Aorta (tissue), 5 donors: Measurements from ENCODE around the gene VPS37C. TPM values are rescaled to one million over a fixed set of nuclear protein-coding genes. Genes with fewer than 3 reads are reported as not detected.
"Not testable (repeated sequence)": the region's sequence is repeated elsewhere in the genome, so short reads cannot be mapped to it uniquely, and the experiment has no call there.

Source experiments
- ATAC-seq: fragments of 200-7000 bp; cut with Tn5 transposase; one replicate; pipeline ENCODE4 v1.9.1; 2022; ENCODE audit warnings: moderate library complexity; ENCODE audit not compliant: low FRiP score
- DNase-seq, 2 donors: peaks; one replicate each; pipeline ENCODE4 v3.0.0-alpha.2; 2020
- H3K27ac ChIP-seq, 2 donors: one replicate each; pipeline ENCODE4 v1.5.1; 2013; ENCODE audit warnings: low read length in 2 of 2, mild to moderate bottlenecking in 2 of 2, moderate library complexity in 2 of 2, control low read depth in 1 of 2, inconsistent platforms in 1 of 2, low read depth in 1 of 2
- H3K27me3 ChIP-seq, 2 donors: one replicate each; pipeline ENCODE4 v1.6.1; 2013; ENCODE audit warnings: control low read depth in 1 of 2, low read length in 1 of 2, mild to moderate bottlenecking in 1 of 2, moderate library complexity in 1 of 2; ENCODE audit not compliant: insufficient read depth in 2 of 2, control insufficient read depth in 1 of 2
- H3K36me3 ChIP-seq, 2 donors: one replicate each; pipeline ENCODE4 v1.6.1; 2013; ENCODE audit warnings: control low read depth in 1 of 2, low read length in 1 of 2, mild to moderate bottlenecking in 1 of 2; ENCODE audit not compliant: insufficient read depth in 2 of 2, control insufficient read depth in 1 of 2
- H3K4me1 ChIP-seq, 2 donors: one replicate each; pipeline ENCODE4 v1.6.1; 2013; ENCODE audit warnings: low read length in 2 of 2, control low read depth in 1 of 2, mild to moderate bottlenecking in 1 of 2, moderate library complexity in 1 of 2; ENCODE audit not compliant: insufficient read depth in 2 of 2, control insufficient read depth in 1 of 2
- H3K4me3 ChIP-seq, 2 donors: one replicate each; pipeline ENCODE4 v1.5.1; 2013; ENCODE audit warnings: low read length in 2 of 2, control low read depth in 1 of 2, mild to moderate bottlenecking in 1 of 2
- H3K9me3 ChIP-seq: one replicate; pipeline ENCODE4 v1.6.1; 2013; ENCODE audit warnings: mild to moderate bottlenecking, low read length; ENCODE audit not compliant: control insufficient read depth
- WGBS, 2 donors: extraction: QIAGEN DNeasy Blood & Tissue Kit; methylation state at CpG; one replicate each; pipeline ENCODE4 v1.1.7; 2013; 5-methylcytosine and 5-hydroxymethylcytosine counted together
- intact Hi-C, 2 donors: fragments of 100-400 bp; cut with DNase I; formaldehyde crosslinking; loops; one replicate each; pipeline versions ENCODE4 v1.14.2 to v1.15.0; 2022
- polyA plus RNA-seq, 2 donors: library from polyadenylated mRNA; stranded (reverse); fragments of 200-250 nt; gene quantifications; one replicate each; pipeline ENCODE4 v1.2.3, GENCODE V29; 2013
- total RNA-seq, 2 donors: library from RNA; stranded (reverse); fragmentation: NEBNext Ultra II Directional; extraction: Animal tissue kit (Norgen Biotek cat#: 25700); gene quantifications; one replicate each; pipeline ENCODE4 v1.2.1, GENCODE V29; 2021
- donor health status: healthy with polysubstance abuse.
- donor health status: Bipolar disorder and iron deficiency.
- donor health status: DM: no; HTN: no; CAD: no.
- donor health status: DM: no; HTN: no; CAD: no.
- donor health status: DM: yes; HTN: yes; CAD: no.

Gene VPS37C
- total and polyA plus RNA-seq, 4 donors: 12.7 to 39.9 (median 21.9) TPM

DNA sequence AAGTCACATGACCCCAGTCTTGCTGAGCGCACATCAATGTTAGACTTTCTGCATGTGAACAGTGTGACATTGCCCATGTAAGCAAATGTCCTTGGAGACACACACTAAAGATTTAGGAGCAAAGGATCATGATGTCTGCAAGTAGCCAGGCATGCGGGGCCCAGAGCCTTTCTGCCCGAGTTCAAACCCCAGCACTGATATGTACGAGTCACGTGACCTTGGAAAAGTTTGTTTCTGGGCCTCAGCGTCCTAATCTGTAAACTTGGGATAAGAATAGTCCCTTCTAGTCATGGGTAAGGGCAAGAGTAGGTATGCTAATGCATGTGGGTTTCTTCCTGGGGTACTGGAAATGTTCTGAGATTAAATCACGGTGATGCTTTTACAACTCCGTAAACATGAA is 25.3 kb upstream of the VPS37C start:
- Histone ChIP-seq H3K4me3 (no peak overlapping the region), H3K9me3 (no peaks in the 10 kb centered on the region), H3K27ac (no peak overlapping the region), H3K36me3 (no peaks in the 10 kb centered on the region), H3K27me3 (no peaks in the 10 kb centered on the region), H3K4me1 (no peaks in the 10 kb centered on the region)
- intact Hi-C loops: loop anchor here (2.0 to 5.0 kb wide), 3 partner anchors 54 to 354 kb away; no protein-coding TSS in a partner anchor
- DNase-seq (no peak), ATAC-seq (no peak)
- 86% methylated on average over 8 of the region's 8 CpGs for WGBS, 2 donors

DNA sequence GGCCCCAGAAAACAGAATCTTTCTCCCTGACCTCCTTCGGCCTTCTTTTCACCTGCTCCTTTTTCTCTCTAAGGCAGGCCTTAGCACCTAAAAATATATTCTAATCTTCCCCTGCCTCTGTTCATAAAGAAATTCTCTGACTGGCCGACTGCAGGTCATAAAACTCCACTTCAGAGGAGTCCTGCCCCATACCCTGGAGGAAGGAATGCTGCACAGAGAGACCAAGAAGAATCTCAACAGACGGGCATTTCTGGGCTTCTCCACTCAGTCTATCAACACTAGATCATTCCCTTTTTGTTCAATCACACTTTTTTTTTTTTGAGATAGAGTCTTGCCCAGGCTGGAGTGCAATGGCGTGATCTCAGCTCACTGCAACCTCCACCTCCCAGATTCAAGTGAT is 22.4 kb upstream of the VPS37C start:
- DNase-seq (no peak), ATAC-seq (no peak)
- H3K27me3 ChIP-seq: no peaks in the 10 kb centered on the region
- H3K4me1 ChIP-seq: no peaks in the 10 kb centered on the region
- WGBS, 2 donors: 80 to 81% methylated on average over 4 of the region's 4 CpGs
- no peaks in the 10 kb centered on the region for H3K36me3 ChIP-seq
- no peaks in the 10 kb centered on the region for H3K9me3 ChIP-seq
- H3K27ac ChIP-seq: no peak overlapping the region
- no peak overlapping the region for H3K4me3 ChIP-seq
- intact Hi-C loops: loop anchor here in 1 of 2 donors (2.0 kb wide), 1 partner anchor 353 kb away; no protein-coding TSS in a partner anchor

DNA sequence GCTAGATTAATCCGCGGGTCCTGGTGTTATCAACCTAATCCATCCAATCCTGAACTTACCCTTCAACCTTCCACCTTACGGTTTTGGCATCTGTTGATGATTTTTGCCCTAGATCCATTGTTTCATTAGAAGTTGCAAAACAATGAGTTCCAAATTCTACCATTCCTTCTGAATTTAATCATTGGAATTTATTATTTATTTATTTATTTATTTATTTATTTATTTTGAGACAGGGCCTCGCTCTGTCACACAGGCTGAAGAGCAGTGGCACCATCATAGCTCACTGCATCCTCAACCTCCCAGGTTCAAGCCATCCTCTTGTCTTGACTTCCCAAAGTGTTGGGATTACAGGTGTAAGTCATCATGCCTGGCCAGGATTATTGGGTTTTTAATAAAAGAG is 20.3 kb upstream of the VPS37C start:
- no peak for ATAC-seq
- Histone ChIP-seq H3K36me3 (no peaks in the 10 kb centered on the region), H3K4me3 (no peak overlapping the region), H3K27me3 (no peaks in the 10 kb centered on the region), H3K4me1 (no peaks in the 10 kb centered on the region), H3K27ac (no peak overlapping the region), H3K9me3 (no peaks in the 10 kb centered on the region)
- intact Hi-C loops: no loop called here
- DNase-seq: no peak
- 92 to 93% methylated on average over 4 of the region's 4 CpGs for WGBS, 2 donors

DNA sequence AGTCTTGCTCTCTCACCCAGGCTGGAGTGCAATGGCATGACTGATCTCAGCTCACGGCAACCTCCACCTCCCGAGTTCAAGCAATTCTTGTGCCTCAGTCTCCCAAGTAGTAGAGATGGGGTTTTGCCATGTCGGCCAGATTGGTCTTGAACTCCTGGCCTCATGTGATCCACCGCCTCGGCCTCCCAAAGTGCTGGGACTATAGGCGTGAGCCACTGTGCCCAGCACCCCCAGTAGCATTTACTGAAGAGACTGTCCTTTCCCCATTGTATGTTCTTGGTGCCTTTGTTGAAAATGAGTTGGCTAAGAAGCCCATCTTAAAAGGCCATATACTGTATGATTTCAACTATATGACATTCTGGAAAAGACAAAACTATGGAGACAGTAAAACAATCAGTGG is 19.0 kb upstream of the VPS37C start:
- H3K4me1 ChIP-seq, H3K27me3 ChIP-seq, H3K9me3 ChIP-seq, H3K4me3 ChIP-seq, DNase-seq, H3K27ac ChIP-seq, intact Hi-C loops, ATAC-seq, H3K36me3 ChIP-seq: not testable (repeated sequence)
- WGBS, 2 donors: 92 to 94% methylated on average over 6 of the region's 6 CpGs

DNA sequence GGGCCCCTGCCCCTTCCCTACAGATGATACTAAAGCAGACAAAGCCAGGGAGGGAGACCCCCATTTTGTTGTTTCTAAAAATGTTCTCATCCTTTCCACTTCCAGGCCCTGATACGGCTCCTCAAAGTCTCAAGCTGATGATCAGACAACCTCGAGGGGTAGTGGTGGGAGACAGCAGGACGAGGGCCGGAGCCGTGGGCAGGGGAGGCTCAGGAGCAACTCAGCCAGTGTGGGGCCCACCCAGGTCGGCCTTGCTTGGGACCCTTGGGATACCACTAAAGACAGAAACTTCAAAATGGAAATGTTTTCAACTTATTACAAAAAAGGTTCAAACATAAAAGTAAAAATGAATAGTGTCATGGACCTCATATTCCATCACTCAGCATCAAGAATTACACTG is 15.2 kb upstream of the VPS37C start:
- Histone ChIP-seq H3K4me1 (no peaks in the 10 kb centered on the region), H3K27me3 (no peaks in the 10 kb centered on the region), H3K27ac (no peak overlapping the region), H3K36me3 (no peaks in the 10 kb centered on the region), H3K9me3 (peaks cover 1% of the 10 kb centered on the region), H3K4me3 (no peak overlapping the region)
- intact Hi-C loops: no loop called here
- DNase-seq: no peak
- 58 to 64% methylated on average over 6 of the region's 6 CpGs for WGBS, 2 donors
- no peak for ATAC-seq

DNA sequence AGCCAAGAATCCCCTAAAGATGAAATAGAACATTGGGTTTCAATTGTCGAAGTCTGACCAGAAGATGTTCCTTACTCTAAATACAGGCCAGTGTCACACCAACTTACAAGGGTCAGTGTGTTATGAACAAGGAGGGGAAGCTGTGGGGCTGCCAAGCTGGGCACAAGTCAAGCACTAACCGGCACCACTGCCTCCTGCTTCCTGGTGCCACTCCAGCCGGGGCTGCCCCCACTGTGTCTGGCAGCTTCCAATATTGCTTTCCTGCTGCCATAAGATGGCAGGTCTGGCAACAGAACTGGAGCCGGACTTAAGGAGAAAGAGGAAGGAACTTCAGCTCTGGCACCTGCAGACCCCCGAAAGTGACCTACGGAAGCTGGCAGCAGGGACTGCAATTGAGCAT is 13.7 kb upstream of the VPS37C start:
- 71 to 75% methylated on average over 6 of the region's 6 CpGs for WGBS, 2 donors
- H3K9me3 ChIP-seq: peaks cover 1% of the 10 kb centered on the region
- no peaks in the 10 kb centered on the region for H3K4me1 ChIP-seq
- H3K4me3 ChIP-seq: no peak overlapping the region
- H3K36me3 ChIP-seq: no peaks in the 10 kb centered on the region
- intact Hi-C loops: no loop called here
- no peak for ATAC-seq
- no peaks in the 10 kb centered on the region for H3K27me3 ChIP-seq
- H3K27ac ChIP-seq: no peak overlapping the region
- no peak for DNase-seq

DNA sequence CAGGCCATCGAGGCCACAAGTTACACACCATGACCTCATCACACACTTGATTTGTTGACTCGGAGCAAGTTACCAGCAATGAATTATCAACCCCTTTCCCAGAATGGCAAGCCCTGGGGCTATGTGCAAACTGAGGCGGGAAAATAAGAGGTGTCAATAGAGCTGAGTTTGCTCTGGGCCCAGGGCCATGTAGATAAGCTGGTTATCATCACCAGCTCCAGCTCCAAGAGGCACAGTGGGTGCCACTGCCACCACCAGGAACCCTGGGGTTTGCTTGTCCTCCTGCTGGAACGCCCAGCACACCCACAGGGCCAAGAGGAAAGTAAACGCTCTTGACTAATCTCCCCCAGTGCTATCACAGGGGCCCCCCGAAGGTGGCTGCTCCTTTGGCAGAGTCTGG is 13.0 kb upstream of the VPS37C start:
- WGBS, 2 donors: 67 to 71% methylated on average over 6 of the region's 6 CpGs
- Histone ChIP-seq H3K36me3 (no peaks in the 10 kb centered on the region), H3K4me3 (no peak overlapping the region), H3K27me3 (no peaks in the 10 kb centered on the region), H3K27ac (no peak overlapping the region), H3K9me3 (peaks cover 1% of the 10 kb centered on the region), H3K4me1 (no peaks in the 10 kb centered on the region)
- DNase-seq (no peak), ATAC-seq (no peak)
- intact Hi-C loops: no loop called here

DNA sequence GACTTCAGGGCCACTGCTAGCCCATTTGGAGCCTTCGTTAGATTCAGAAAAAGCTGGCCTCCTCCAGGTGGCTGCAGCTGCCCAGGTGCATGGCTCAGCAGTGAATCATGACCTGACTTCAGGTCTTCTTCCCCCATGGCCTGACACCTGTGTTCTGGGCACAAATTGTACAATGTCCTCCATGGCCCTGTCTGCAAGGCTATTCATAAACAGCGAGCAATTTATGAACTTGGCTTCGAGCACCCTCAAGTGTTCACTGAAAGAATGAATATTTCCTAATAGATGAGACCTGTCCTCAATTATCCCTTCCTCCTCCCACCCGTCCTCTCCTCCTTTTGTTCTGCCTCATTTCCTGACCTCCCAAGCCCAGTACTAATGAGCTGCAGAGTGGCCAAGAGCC is 12.2 kb upstream of the VPS37C start:
- 75 to 77% methylated on average over 4 of the region's 4 CpGs for WGBS, 2 donors
- Histone ChIP-seq H3K27me3 (no peaks in the 10 kb centered on the region), H3K4me3 (no peak overlapping the region), H3K9me3 (peaks cover 1% of the 10 kb centered on the region), H3K27ac (no peak overlapping the region), H3K4me1 (no peaks in the 10 kb centered on the region), H3K36me3 (no peaks in the 10 kb centered on the region)
- ATAC-seq: no peak
- no peak for DNase-seq
- intact Hi-C loops: no loop called here

DNA sequence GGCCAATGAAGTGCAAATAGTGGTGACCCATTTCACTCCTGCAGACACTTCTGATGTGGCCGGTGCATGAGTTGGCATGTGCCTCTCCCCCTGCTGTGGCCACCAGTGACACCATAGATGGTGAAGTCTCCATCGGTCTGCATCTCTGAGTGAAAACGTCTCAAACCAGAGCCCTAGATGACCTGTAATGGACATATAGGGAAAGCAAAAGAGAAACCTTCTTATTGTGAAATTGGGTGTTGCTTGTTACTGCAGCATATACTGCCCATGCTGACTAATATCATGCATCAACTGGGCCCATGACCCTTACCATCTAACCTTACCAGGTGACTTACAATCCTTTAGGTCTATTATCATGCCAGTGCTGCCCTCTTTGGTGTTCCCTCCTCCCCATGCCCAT is 11.7 kb upstream of the VPS37C start:
- peaks cover 1% of the 10 kb centered on the region for H3K9me3 ChIP-seq
- no peak overlapping the region for H3K4me3 ChIP-seq
- ATAC-seq (no peak), DNase-seq (no peak)
- no peak overlapping the region for H3K27ac ChIP-seq
- intact Hi-C loops: no loop called here
- 90 to 95% methylated on average over 3 of the region's 3 CpGs for WGBS, 2 donors
- H3K36me3 ChIP-seq: no peaks in the 10 kb centered on the region
- no peaks in the 10 kb centered on the region for H3K27me3 ChIP-seq
- H3K4me1 ChIP-seq: no peaks in the 10 kb centered on the region
